ENCODE measurements around the gene ITPR2. TPM values are rescaled to one million over a fixed set of nuclear protein-coding genes. Genes with fewer than 3 reads are reported as not detected.

Gene ITPR2
- total RNA-seq, 2 experiments from 2014 or later, result 40.3 to 40.5 TPM

- H3K36me3 Mint-ChIP-seq (ENCODE audit: low read depth), result peaks cover 2% of the 10 kb centered on the region
- DNase-seq, result no peak
- no peak overlapping the region for H3K27ac Mint-ChIP-seq
- ChIA-PET CTCF (no interaction called here), POLR2A (no interaction called here)
- H3K27me3 Mint-ChIP-seq, result no peaks in the 10 kb centered on the region
- no peaks in the 10 kb centered on the region for H3K9me3 Mint-ChIP-seq
- H3K4me1 Mint-ChIP-seq, result no peaks in the 10 kb centered on the region
- H3K4me3 Mint-ChIP-seq, result no peak overlapping the region
Measured at GRCh38 chr12:26400627-26401026, 432.4 kb downstream of the ITPR2 start.

- Mint-ChIP-seq H3K9me3 (no peaks in the 10 kb centered on the region), H3K27ac (no peak overlapping the region), H3K36me3 (ENCODE audit: low read depth) (peaks cover 2% of the 10 kb centered on the region), H3K4me1 (no peaks in the 10 kb centered on the region), H3K27me3 (no peaks in the 10 kb centered on the region), H3K4me3 (no peak overlapping the region)
- POLR2A ChIA-PET, result no interaction called here
- CTCF ChIA-PET, result no interaction called here
- DNase-seq, result no peak
Measured at GRCh38 chr12:26399381-26399780, 433.6 kb downstream of the ITPR2 start.

GRCh38 chr12:26396402-26396801, 436.6 kb downstream of the ITPR2 start:
- DNase-seq, result no peak
- H3K4me3 Mint-ChIP-seq, result no peak overlapping the region
- no peaks in the 10 kb centered on the region for H3K27me3 Mint-ChIP-seq
- no peaks in the 10 kb centered on the region for H3K4me1 Mint-ChIP-seq
- ChIA-PET POLR2A (no interaction called here), CTCF (no interaction called here)
- H3K36me3 Mint-ChIP-seq (ENCODE audit: low read depth), result peaks cover 7% of the 10 kb centered on the region
- no peaks in the 10 kb centered on the region for H3K9me3 Mint-ChIP-seq
- H3K27ac Mint-ChIP-seq, result no peak overlapping the region

GRCh38 chr12:26389343-26389742, 443.7 kb downstream of the ITPR2 start:
- Mint-ChIP-seq H3K9me3 (no peaks in the 10 kb centered on the region), H3K36me3 (ENCODE audit: low read depth) (peaks cover 32% of the 10 kb centered on the region), H3K27me3 (no peaks in the 10 kb centered on the region), H3K27ac (no peak overlapping the region), H3K4me3 (no peak overlapping the region), H3K4me1 (no peaks in the 10 kb centered on the region)
- no peak for DNase-seq
- POLR2A ChIA-PET, result no interaction called here
- CTCF ChIA-PET, result no interaction called here

GRCh38 chr12:26384536-26384935, 448.5 kb downstream of the ITPR2 start:
- H3K27me3 Mint-ChIP-seq, result no peaks in the 10 kb centered on the region
- ChIA-PET CTCF (no interaction called here), POLR2A (no interaction called here)
- peaks cover 2% of the 10 kb centered on the region for H3K9me3 Mint-ChIP-seq
- H3K4me3 Mint-ChIP-seq, result no peak overlapping the region
- no peak for DNase-seq
- peaks cover 38% of the 10 kb centered on the region for H3K36me3 Mint-ChIP-seq (ENCODE audit: low read depth)
- no peak overlapping the region for H3K27ac Mint-ChIP-seq
- H3K4me1 Mint-ChIP-seq, result no peaks in the 10 kb centered on the region

GRCh38 chr12:26383041-26383440, 450.0 kb downstream of the ITPR2 start:
- POLR2A ChIA-PET, result no interaction called here
- Mint-ChIP-seq H3K4me1 (no peaks in the 10 kb centered on the region), H3K4me3 (no peak overlapping the region), H3K9me3 (peaks cover 2% of the 10 kb centered on the region), H3K27me3 (no peaks in the 10 kb centered on the region), H3K36me3 (ENCODE audit: low read depth) (peaks cover 35% of the 10 kb centered on the region), H3K27ac (no peak overlapping the region)
- no peak for DNase-seq
- CTCF ChIA-PET, result no interaction called here

- H3K27ac Mint-ChIP-seq, result no peak overlapping the region
- POLR2A ChIA-PET, result no interaction called here
Measured at GRCh38 chr12:26380897-26381296, 452.1 kb downstream of the ITPR2 start.

GRCh38 chr12:26379777-26380467, 453.1 kb downstream of the ITPR2 start:
- H3K9me3 Mint-ChIP-seq, result peaks cover 2% of the 10 kb centered on the region
- POLR2A ChIA-PET, result no interaction called here
- no peak overlapping the region for H3K27ac Mint-ChIP-seq
- H3K36me3 Mint-ChIP-seq (ENCODE audit: low read depth), result peaks cover 16% of the 10 kb centered on the region
- H3K27me3 Mint-ChIP-seq, result no peaks in the 10 kb centered on the region
- CTCF ChIA-PET, result no interaction called here
- no peak for DNase-seq
- no peaks in the 10 kb centered on the region for H3K4me1 Mint-ChIP-seq
- no peak overlapping the region for H3K4me3 Mint-ChIP-seq

More at GRCh38 chr12:26380897-26381296, 452.1 kb downstream of the ITPR2 start:
- Mint-ChIP-seq H3K4me3 (no peak overlapping the region), H3K36me3 (ENCODE audit: low read depth) (peaks cover 24% of the 10 kb centered on the region), H3K4me1 (no peaks in the 10 kb centered on the region), H3K9me3 (peaks cover 2% of the 10 kb centered on the region), H3K27me3 (no peaks in the 10 kb centered on the region)
- no peak for DNase-seq
- CTCF ChIA-PET, result no interaction called here

- ChIA-PET CTCF (no interaction called here), POLR2A (no interaction called here)
- Mint-ChIP-seq H3K9me3 (peaks cover 2% of the 10 kb centered on the region), H3K36me3 (ENCODE audit: low read depth) (peaks cover 7% of the 10 kb centered on the region), H3K4me1 (no peaks in the 10 kb centered on the region), H3K27ac (no peak overlapping the region), H3K27me3 (no peaks in the 10 kb centered on the region), H3K4me3 (no peak overlapping the region)
- DNase-seq, result no peak
Measured at GRCh38 chr12:26378711-26379110, 454.3 kb downstream of the ITPR2 start.

- no peak overlapping the region for H3K4me3 Mint-ChIP-seq
Measured at GRCh38 chr12:26374934-26375680, 457.9 kb downstream of the ITPR2 start.

GRCh38 chr12:26373606-26374495, 459.1 kb downstream of the ITPR2 start:
- Mint-ChIP-seq H3K36me3 (ENCODE audit: low read depth) (no peaks in the 10 kb centered on the region), H3K27ac (no peak overlapping the region), H3K4me1 (no peaks in the 10 kb centered on the region), H3K27me3 (no peaks in the 10 kb centered on the region), H3K9me3 (no peaks in the 10 kb centered on the region), H3K4me3 (no peak overlapping the region)
- ChIA-PET CTCF (no interaction called here), POLR2A (no interaction called here)
- no peak for DNase-seq

More at GRCh38 chr12:26374934-26375680, 457.9 kb downstream of the ITPR2 start:
- H3K9me3 Mint-ChIP-seq, result no peaks in the 10 kb centered on the region
- no peaks in the 10 kb centered on the region for H3K36me3 Mint-ChIP-seq (ENCODE audit: low read depth)
- no peak for DNase-seq
- no peaks in the 10 kb centered on the region for H3K4me1 Mint-ChIP-seq
- no peak overlapping the region for H3K27ac Mint-ChIP-seq
- no peaks in the 10 kb centered on the region for H3K27me3 Mint-ChIP-seq
- ChIA-PET POLR2A (no interaction called here), CTCF (no interaction called here)

GRCh38 chr12:26372866-26373265, 460.1 kb downstream of the ITPR2 start:
- H3K27me3 Mint-ChIP-seq, result no peaks in the 10 kb centered on the region
- no peak overlapping the region for H3K4me3 Mint-ChIP-seq
- CTCF ChIA-PET, result no interaction called here
- H3K36me3 Mint-ChIP-seq (ENCODE audit: low read depth), result no peaks in the 10 kb centered on the region
- no peak overlapping the region for H3K27ac Mint-ChIP-seq
- H3K9me3 Mint-ChIP-seq, result no peaks in the 10 kb centered on the region
- H3K4me1 Mint-ChIP-seq, result no peaks in the 10 kb centered on the region
- DNase-seq, result no peak
- POLR2A ChIA-PET, result no interaction called here

- Mint-ChIP-seq H3K4me3 (no peak overlapping the region), H3K27ac (no peak overlapping the region), H3K27me3 (no peaks in the 10 kb centered on the region), H3K36me3 (ENCODE audit: low read depth) (no peaks in the 10 kb centered on the region), H3K4me1 (no peaks in the 10 kb centered on the region), H3K9me3 (no peaks in the 10 kb centered on the region)
- CTCF ChIA-PET, result no interaction called here
- DNase-seq, result no peak
- POLR2A ChIA-PET, result no interaction called here
Measured at GRCh38 chr12:26370098-26370497, 462.9 kb downstream of the ITPR2 start.

Measured in activated CD4-positive, alpha-beta T cell treated with anti-CD3 and anti-CD28 coated beads, Interleukin-2, amount 10 ng/mL, durations not matched to agents 7 days and 5 days (primary cell).